Stomach (tissue), 9 donors: ENCODE results near the gene SMYD3. TPM values are rescaled to one million over a fixed set of nuclear protein-coding genes. Genes with fewer than 3 reads are reported as not detected.
A peak's percentile ranks its signal among the peaks of the same experiment; 100 is the strongest.

Source experiments
- DNase-seq, 2 donors: peaks; one replicate each; pipeline versions ENCODE4 v3.0.0 to v3.0.0-alpha.2; 2013 to 2019
- H3K27ac ChIP-seq, 5 donors: fragments of 200-600 bp in 4 of 5; sonication (generic) in 4 of 5; one replicate each; pipeline ENCODE4 v1.5.1; 2013 to 2019; ENCODE audit warnings: mild to moderate bottlenecking in 1 of 5, moderate library complexity in 1 of 5
- H3K27me3 ChIP-seq, 3 donors: fragments of 200-600 bp; sonication (generic); one replicate each; pipeline ENCODE4 v1.5.1; 2017 to 2019; ENCODE audit warnings: mixed run types in 1 of 3
- H3K36me3 ChIP-seq, 4 donors: fragments of 200-600 bp; sonication (generic); 1 replicate in 3 of 4; 2 replicates in 1 of 4; pipeline ENCODE4 v1.5.1; 2016 to 2019
- H3K4me1 ChIP-seq, 4 donors: fragments of 200-600 bp; sonication (generic); one replicate each; pipeline ENCODE4 v1.5.1; 2016 to 2019
- H3K4me3 ChIP-seq, 4 donors: fragments of 200-600 bp; sonication (generic) in 3 of 4; one replicate each; pipeline ENCODE4 v1.5.1; 2016 to 2019; ENCODE audit warnings: mild to moderate bottlenecking in 1 of 4
- H3K9me3 ChIP-seq, 4 donors: fragments of 200-600 bp; sonication (generic); one replicate each; pipeline ENCODE4 v1.5.1; 2016 to 2019
- EP300 ChIP-seq: sonication (generic); formaldehyde crosslinking; IDR thresholded peaks from one replicate; pipeline ENCODE4 v1.6.1; 2017; ENCODE audit warnings: antibody characterized with exemption
- POLR2A ChIP-seq, 4 donors: fragments of 450-650 bp; IDR thresholded peaks; one replicate each; pipeline ENCODE4 v1.6.1; 2016; ENCODE audit warnings: antibody characterized with exemption in 4 of 4, control low read depth in 2 of 4, mild to moderate bottlenecking in 1 of 4, moderate library complexity in 1 of 4
- POLR2AphosphoS5 ChIP-seq, 3 donors: sonication (generic); formaldehyde crosslinking; IDR thresholded peaks; one replicate each; pipeline ENCODE4 v1.6.1; 2016; ENCODE audit warnings: antibody characterized with exemption in 3 of 3
- WGBS, 5 donors: extraction: QIAGEN DNeasy Blood & Tissue Kit in 3 of 5; methylation state at CpG; one replicate each; pipeline versions ENCODE4 v1.1.5 to v1.1.7; 2013 to 2018; 5-methylcytosine and 5-hydroxymethylcytosine counted together
- intact Hi-C: fragments of 100-400 bp; cut with DNase I; formaldehyde crosslinking; loops from one replicate; pipeline ENCODE4 v1.15.1; 2023; ENCODE audit warnings: low total_unique reads
- polyA plus RNA-seq, 3 donors: library from polyadenylated mRNA; stranded (reverse); fragments of 200-250 nt; gene quantifications; one replicate each; pipeline ENCODE4 v1.2.3, GENCODE V29; 2013
- total RNA-seq, 5 donors: library from RNA; depleted of rRNA; stranded (reverse); fragments of >200 nt; gene quantifications; one replicate each; pipeline versions ENCODE4 v1.1.0 to v1.2.3, GENCODE V29; 2014 to 2016
- TF ChIP-seq, protein P1 (sequence below), 7 experiments: fragments of 450-650 bp in 4 of 7; fragments of 200-600 bp in 3 of 7; sonication (generic) in 3 of 7; IDR thresholded peaks; one replicate each; pipeline ENCODE4 v1.5.1; 2016 to 2019; ENCODE audit warnings: antibody characterized with exemption in 7 of 7, control low read depth in 2 of 7, mild to moderate bottlenecking in 1 of 7
- donor health status: healthy with polysubstance abuse.
- donor health status: Bipolar disorder and iron deficiency.
- donor health status: healthy.

SMYD3 gene
- total and polyA plus RNA-seq, 8 donors = 6.4 to 196 (median 27.8) TPM

DNA sequence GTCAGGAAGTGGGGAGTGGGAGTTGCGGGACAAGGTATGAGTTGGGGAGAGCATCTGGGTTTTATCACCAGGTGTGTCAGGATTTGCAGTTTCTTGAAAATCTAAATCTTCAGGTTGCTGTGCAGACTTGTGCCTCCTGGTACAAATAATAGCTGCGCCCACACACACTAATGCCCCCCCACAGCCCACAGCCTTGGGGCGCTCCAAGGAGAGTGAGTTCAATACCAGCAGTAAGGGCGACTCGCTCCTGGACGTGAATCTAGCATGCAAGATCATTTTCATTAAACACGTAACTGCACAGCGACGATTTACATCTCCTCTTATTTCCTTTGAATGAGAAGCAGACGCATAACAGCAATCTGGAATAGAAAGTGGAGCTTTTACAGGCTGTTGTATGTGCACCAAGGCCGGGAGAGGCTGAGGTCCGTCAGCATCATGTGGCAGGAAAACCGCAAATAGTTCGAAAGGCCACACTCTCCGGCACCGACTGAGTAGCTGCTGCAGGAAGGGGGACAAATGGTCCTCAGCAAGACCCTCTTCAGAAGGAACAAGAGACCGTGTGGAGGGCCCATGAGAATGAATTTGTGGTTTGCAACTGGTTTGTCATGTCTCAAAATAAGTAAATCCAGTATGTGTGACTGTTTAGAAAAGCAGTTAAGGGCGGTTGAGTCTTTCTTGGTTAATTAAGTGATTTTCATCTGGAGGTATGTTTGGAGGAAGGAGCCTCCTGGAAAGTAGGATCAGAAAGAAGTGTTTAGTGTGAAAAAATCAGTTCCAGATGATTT, 439.5 kb downstream of the SMYD3 start:
- 69 to 85% (median 71%) methylated on average over 18 of the region's 18 CpGs for WGBS, 5 donors

DNA sequence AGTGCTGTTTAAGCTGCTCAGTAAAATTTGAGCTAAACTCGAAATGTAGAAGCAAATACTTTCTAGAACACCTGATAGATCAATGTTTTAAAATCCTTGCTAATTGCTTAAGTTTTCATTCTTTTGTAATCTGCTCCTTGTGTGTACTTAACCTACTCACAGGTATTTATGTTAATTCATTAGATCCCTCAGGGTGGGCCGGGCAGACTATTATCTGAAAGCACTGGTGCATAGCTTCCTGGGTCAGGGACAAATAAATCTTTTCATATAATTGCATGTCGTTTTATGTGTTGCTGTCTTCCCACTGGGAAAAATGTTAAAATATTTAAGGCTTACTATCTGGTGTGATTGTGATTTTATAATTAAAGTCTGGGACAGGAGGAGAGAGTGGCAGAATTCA, 440.5 kb downstream of the SMYD3 start:
- Histone ChIP-seq H3K27ac (no peak overlapping the region), H3K36me3 (no peaks in the 10 kb centered on the region), H3K4me3 (no peak overlapping the region), H3K27me3 (no peaks in the 10 kb centered on the region), H3K4me1 (no peaks in the 10 kb centered on the region), H3K9me3 (no peaks in the 10 kb centered on the region)
- TF ChIP-seq, protein P1, sequence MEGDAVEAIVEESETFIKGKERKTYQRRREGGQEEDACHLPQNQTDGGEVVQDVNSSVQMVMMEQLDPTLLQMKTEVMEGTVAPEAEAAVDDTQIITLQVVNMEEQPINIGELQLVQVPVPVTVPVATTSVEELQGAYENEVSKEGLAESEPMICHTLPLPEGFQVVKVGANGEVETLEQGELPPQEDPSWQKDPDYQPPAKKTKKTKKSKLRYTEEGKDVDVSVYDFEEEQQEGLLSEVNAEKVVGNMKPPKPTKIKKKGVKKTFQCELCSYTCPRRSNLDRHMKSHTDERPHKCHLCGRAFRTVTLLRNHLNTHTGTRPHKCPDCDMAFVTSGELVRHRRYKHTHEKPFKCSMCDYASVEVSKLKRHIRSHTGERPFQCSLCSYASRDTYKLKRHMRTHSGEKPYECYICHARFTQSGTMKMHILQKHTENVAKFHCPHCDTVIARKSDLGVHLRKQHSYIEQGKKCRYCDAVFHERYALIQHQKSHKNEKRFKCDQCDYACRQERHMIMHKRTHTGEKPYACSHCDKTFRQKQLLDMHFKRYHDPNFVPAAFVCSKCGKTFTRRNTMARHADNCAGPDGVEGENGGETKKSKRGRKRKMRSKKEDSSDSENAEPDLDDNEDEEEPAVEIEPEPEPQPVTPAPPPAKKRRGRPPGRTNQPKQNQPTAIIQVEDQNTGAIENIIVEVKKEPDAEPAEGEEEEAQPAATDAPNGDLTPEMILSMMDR (IDR thresholded peaks at IDR 0.05) = no peak
- intact Hi-C loops = no loop called here
- WGBS, 5 donors = 37 to 59% (median 50%) methylated on average over 3 of the region's 3 CpGs
- DNase-seq = no peak

More for the DNA sequence above, 439.5 kb downstream of the SMYD3 start:
- no peak overlapping the region for H3K27ac ChIP-seq
- intact Hi-C loops = no loop called here
- no peaks in the 10 kb centered on the region for H3K9me3 ChIP-seq
- no peak overlapping the region for H3K4me3 ChIP-seq
- no peaks in the 10 kb centered on the region for H3K27me3 ChIP-seq
- no peaks in the 10 kb centered on the region for H3K4me1 ChIP-seq
- TF ChIP-seq, protein P1 (IDR thresholded peaks at IDR 0.05) = no peak
- TF ChIP-seq POLR2A (IDR thresholded peaks at IDR 0.05) (no peak), EP300 (no peak), POLR2AphosphoS5 (IDR thresholded peaks at IDR 0.05) (no peak)
- peak in 1 of 2 donors; percentile 19 for DNase-seq
- H3K36me3 ChIP-seq = no peaks in the 10 kb centered on the region

DNA sequence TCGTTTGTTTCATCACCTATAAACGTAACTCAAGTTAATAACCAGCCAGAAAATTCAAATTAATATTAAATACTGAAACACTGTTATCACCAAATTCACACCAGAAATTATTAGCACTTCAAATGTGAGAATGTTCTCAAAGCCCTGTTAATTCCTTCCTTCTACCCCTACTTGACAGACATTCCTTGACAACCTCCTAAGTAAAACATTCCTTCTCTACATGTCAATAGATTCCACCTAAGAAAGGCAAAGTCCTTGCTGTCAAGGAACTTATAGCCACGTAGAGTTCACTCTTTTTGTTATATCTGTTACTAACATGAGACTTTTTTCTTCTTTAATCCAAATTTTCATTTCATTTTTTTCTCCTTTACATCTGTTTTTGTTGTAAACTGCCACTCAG, 441.5 kb downstream of the SMYD3 start:
- H3K9me3 ChIP-seq = no peaks in the 10 kb centered on the region
- no peak for DNase-seq
- H3K4me3 ChIP-seq = no peak overlapping the region
- TF ChIP-seq POLR2AphosphoS5 (IDR thresholded peaks at IDR 0.05) (no peak), POLR2A (IDR thresholded peaks at IDR 0.05) (no peak), EP300 (no peak)
- TF ChIP-seq, protein P1 (IDR thresholded peaks at IDR 0.05) = no peak
- no peaks in the 10 kb centered on the region for H3K27me3 ChIP-seq
- intact Hi-C loops = no loop called here
- WGBS, 5 donors = 88 to 93% (median 92%) methylated on average over 3 of the region's 3 CpGs
- H3K36me3 ChIP-seq = no peaks in the 10 kb centered on the region
- no peak overlapping the region for H3K27ac ChIP-seq
- H3K4me1 ChIP-seq = no peaks in the 10 kb centered on the region

DNA sequence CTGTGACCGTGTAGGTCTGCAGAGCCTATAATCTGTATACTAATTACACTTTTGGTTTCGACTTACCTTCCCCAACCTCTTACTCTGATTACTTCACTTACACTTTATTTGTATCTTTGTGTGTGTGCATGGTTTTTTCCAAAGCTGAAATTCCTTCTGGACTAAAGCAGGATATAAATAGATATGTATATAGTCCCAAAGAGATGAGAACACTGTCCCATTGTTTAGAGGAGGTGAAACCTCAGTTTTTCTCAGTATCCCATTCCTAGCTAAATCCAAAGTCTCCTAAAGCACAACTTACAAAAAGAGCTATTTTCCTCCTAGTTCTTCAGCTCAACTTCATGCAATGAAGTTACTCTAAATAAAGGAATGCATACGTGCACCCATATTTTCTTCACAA, 442.2 kb downstream of the SMYD3 start:
- WGBS, 5 donors = 78 to 92% (median 87%) methylated on average over 3 of the region's 3 CpGs

More for the DNA sequence above, 442.2 kb downstream of the SMYD3 start:
- H3K9me3 ChIP-seq = no peaks in the 10 kb centered on the region
- no peak overlapping the region for H3K4me3 ChIP-seq
- DNase-seq = no peak
- H3K27ac ChIP-seq = no peak overlapping the region
- no peaks in the 10 kb centered on the region for H3K27me3 ChIP-seq
- no peaks in the 10 kb centered on the region for H3K36me3 ChIP-seq
- H3K4me1 ChIP-seq = no peaks in the 10 kb centered on the region
- intact Hi-C loops = no loop called here
- TF ChIP-seq POLR2A (IDR thresholded peaks at IDR 0.05) (no peak), POLR2AphosphoS5 (IDR thresholded peaks at IDR 0.05) (no peak), EP300 (no peak)
- TF ChIP-seq, protein P1 (IDR thresholded peaks at IDR 0.05) = no peak
